GM12891 (cell line): Measurements from ENCODE around the gene TCF25.

Experiments
- PAX5 ChIP-seq: IDR thresholded peaks from 2 replicates; pipeline ENCODE4 v1.6.1; 2011; ENCODE audit warnings: low read length, moderate library complexity, mild to moderate bottlenecking; ENCODE audit not compliant: insufficient read depth, severe bottlenecking
- POLR2A ChIP-seq: IDR thresholded peaks from 2 replicates; pipeline ENCODE4 v1.6.1; 2011; ENCODE audit warnings: low read depth, low read length, control low read depth
- POLR2AphosphoS5 ChIP-seq: IDR thresholded peaks from 2 replicates; pipeline ENCODE4 v1.6.1; 2011; ENCODE audit warnings: low read depth, low read length, control low read depth
- POU2F2 ChIP-seq: IDR thresholded peaks from 2 replicates; pipeline ENCODE4 v1.6.1; 2011; ENCODE audit warnings: low read depth, mild to moderate bottlenecking, control low read depth, low read length, moderate library complexity
- SPI1 ChIP-seq: IDR thresholded peaks from 2 replicates; pipeline ENCODE4 v1.6.1; 2011; ENCODE audit warnings: low read depth, low read length, control low read depth
- TAF1 ChIP-seq: IDR thresholded peaks from 2 replicates; pipeline ENCODE4 v1.6.1; 2011; ENCODE audit warnings: low read depth, low read length, control low read depth

- TF ChIP-seq POLR2A (no peak), POU2F2 (no peak), TAF1 (no peak), POLR2AphosphoS5 (no peak), PAX5 (no peak), SPI1 (no peak)
These were observed 44.3 kb upstream of the TCF25 start for GRCh38 chr16:89828870-89829629.
